ENCODE results near the gene LNPEP.

- no peak for TF ChIP-seq SIN3A (IDR thresholded peaks at IDR 0.05; ENCODE audit: borderline replicate concordance, insufficient read depth, low read length)
- TF ChIP-seq POLR2AphosphoS5 (IDR thresholded peaks at IDR 0.05; ENCODE audit: low read depth, low read length), result no peak
- TF ChIP-seq FOXP2 (optimal IDR thresholded peaks at IDR 0.05; ENCODE audit: borderline replicate concordance, extremely low read depth, extremely low read length, insufficient read depth), result no peak
- TF ChIP-seq TAF1 (IDR thresholded peaks at IDR 0.05; ENCODE audit: borderline replicate concordance, insufficient read depth, low read length), result no peak
- no peak for TF ChIP-seq REST (IDR thresholded peaks at IDR 0.05; ENCODE audit: insufficient read depth in 1 of 2, low read depth in 2 of 2, low read length in 2 of 2)
Observed at GRCh38 chr5:97006454-97007060, 70.7 kb downstream of the LNPEP start.

Data from PFSK-1 (cell line).